Measurements from ENCODE around the gene CARS2.
"Not testable (repeated sequence)": the region's sequence is repeated elsewhere in the genome, so short reads cannot be mapped to it uniquely, and the experiment has no call there.

The CARS2 gene

GRCh38 chr13:110700641-110701040 is 5.3 kb downstream of the CARS2 start:
- no peak for DNase-seq (ENCODE audit: low read depth, low spot score)
- in situ Hi-C loops (cut with HindIII; ENCODE audit: low sequenced_read_pairs) = no loop called here

GRCh38 chr13:110700186-110700585 is 5.7 kb downstream of the CARS2 start:
- no peak overlapping the region for H3K4me3 ChIP-seq (ENCODE audit: low read depth, low read length)
- TF ChIP-seq CTCF (IDR thresholded peaks at IDR 0.05; ENCODE audit: low read depth, low read length) = no peak
- no peak for DNase-seq (ENCODE audit: low read depth, low spot score)
- in situ Hi-C loops (cut with HindIII; ENCODE audit: low sequenced_read_pairs) = no loop called here

More at GRCh38 chr13:110700641-110701040, 5.3 kb downstream of the CARS2 start:
- H3K4me3 ChIP-seq (ENCODE audit: low read depth, low read length) = no peak overlapping the region
- TF ChIP-seq CTCF (IDR thresholded peaks at IDR 0.05; ENCODE audit: low read depth, low read length) = no peak

- H3K4me3 ChIP-seq (ENCODE audit: low read depth, low read length) = no peak overlapping the region
- DNase-seq (ENCODE audit: low read depth, low spot score) = no peak
- in situ Hi-C loops (cut with HindIII; ENCODE audit: low sequenced_read_pairs) = no loop called here
- no peak for TF ChIP-seq CTCF (IDR thresholded peaks at IDR 0.05; ENCODE audit: low read depth, low read length)
Observed at GRCh38 chr13:110699148-110700145, 6.5 kb downstream of the CARS2 start.

GRCh38 chr13:110698689-110699088 is 7.2 kb downstream of the CARS2 start:
- in situ Hi-C loops (cut with HindIII; ENCODE audit: low sequenced_read_pairs) = no loop called here
- H3K4me3 ChIP-seq (ENCODE audit: low read depth, low read length) = no peak overlapping the region
- TF ChIP-seq CTCF (IDR thresholded peaks at IDR 0.05; ENCODE audit: low read depth, low read length) = no peak
- no peak for DNase-seq (ENCODE audit: low read depth, low spot score)

- H3K4me3 ChIP-seq (ENCODE audit: low read depth, low read length) = no peak overlapping the region
- TF ChIP-seq CTCF (IDR thresholded peaks at IDR 0.05; ENCODE audit: low read depth, low read length) = no peak
- in situ Hi-C loops (cut with HindIII; ENCODE audit: low sequenced_read_pairs) = no loop called here
- no peak for DNase-seq (ENCODE audit: low read depth, low spot score)
Observed at GRCh38 chr13:110697842-110698241, 8.1 kb downstream of the CARS2 start.

- TF ChIP-seq CTCF (IDR thresholded peaks at IDR 0.05; ENCODE audit: low read depth, low read length) = no peak
- no peak overlapping the region for H3K4me3 ChIP-seq (ENCODE audit: low read depth, low read length)
- DNase-seq (ENCODE audit: low read depth, low spot score) = no peak
- in situ Hi-C loops (cut with HindIII; ENCODE audit: low sequenced_read_pairs) = no loop called here
Observed at GRCh38 chr13:110696776-110697175, 9.1 kb downstream of the CARS2 start.

GRCh38 chr13:110695774-110696173 is 10.1 kb downstream of the CARS2 start:
- in situ Hi-C loops (cut with HindIII; ENCODE audit: low sequenced_read_pairs); DNase-seq (ENCODE audit: low read depth, low spot score); H3K4me3 ChIP-seq (ENCODE audit: low read depth, low read length): not testable (repeated sequence)

Measured in astrocyte of the spinal cord (primary cell).